Neuronal stem cell (in vitro differentiated cells): ENCODE results near the gene HARS1.

ENCODE experiments used
- DNase-seq: peaks from one replicate; pipeline ENCODE4 v3.0.0-alpha.2; 2013; ENCODE audit warnings: low spot score
- H2AFZ ChIP-seq: one replicate; pipeline ENCODE4 v1.6.1; 2013; ENCODE audit warnings: mild to moderate bottlenecking, low read length, inconsistent platforms
- H2AK5ac ChIP-seq: 2 replicates; pipeline ENCODE4 v1.6.1; 2013; ENCODE audit warnings: low read depth, mild to moderate bottlenecking, inconsistent platforms, low read length, moderate library complexity, mixed read lengths
- H2BK120ac ChIP-seq: 2 replicates; pipeline ENCODE4 v1.6.1; 2013; ENCODE audit warnings: low read depth, mild to moderate bottlenecking, inconsistent platforms, low read length, moderate library complexity, mixed read lengths
- H2BK12ac ChIP-seq: one replicate; pipeline ENCODE4 v1.6.1; 2013; ENCODE audit warnings: low read length, inconsistent platforms
- H2BK15ac ChIP-seq: 2 replicates; pipeline ENCODE4 v1.6.1; 2013; ENCODE audit warnings: mild to moderate bottlenecking, low read length, inconsistent platforms, mixed read lengths
- H2BK5ac ChIP-seq: one replicate; pipeline ENCODE4 v1.6.1; 2013; ENCODE audit warnings: inconsistent platforms, mild to moderate bottlenecking, low read length, moderate library complexity
- H3K14ac ChIP-seq: one replicate; pipeline ENCODE4 v1.6.1; 2013; ENCODE audit warnings: low read length, inconsistent platforms
- H3K18ac ChIP-seq: 2 replicates; pipeline ENCODE4 v1.6.1; 2013; ENCODE audit warnings: low read length, inconsistent platforms
- H3K23ac ChIP-seq: 2 replicates; pipeline ENCODE4 v1.6.1; 2013; ENCODE audit warnings: low read depth, mild to moderate bottlenecking, mixed read lengths, low read length, inconsistent platforms; ENCODE audit not compliant: poor library complexity
- H3K27ac ChIP-seq: replicated peaks from 3 replicates; pipeline ENCODE4 v1.5.1; 2013; ENCODE audit warnings: low read length, inconsistent platforms
- H3K27me3 ChIP-seq, 3 experiments: 2 replicates each; pipeline ENCODE4 v1.6.1; 2013; ENCODE audit warnings: low read length in 3 of 3, mild to moderate bottlenecking in 2 of 3, inconsistent platforms in 1 of 3, low read depth in 1 of 3, mixed read lengths in 1 of 3, moderate library complexity in 1 of 3; ENCODE audit not compliant: control insufficient read depth in 3 of 3, insufficient read depth in 3 of 3
- H3K36me3 ChIP-seq, 2 donors: replicated peaks in 1 of 2; 2 replicates each; pipeline ENCODE4 v1.6.1; 2013; ENCODE audit warnings: low read length in 2 of 2; ENCODE audit not compliant: control insufficient read depth in 2 of 2, insufficient read depth in 2 of 2
- H3K4ac ChIP-seq: 2 replicates; pipeline ENCODE4 v1.6.1; 2013; ENCODE audit warnings: inconsistent platforms, mild to moderate bottlenecking, low read length, moderate library complexity
- H3K4me1 ChIP-seq, 2 donors: 1 replicate in 1 of 2; 2 replicates in 1 of 2; pipeline ENCODE4 v1.6.1; 2013; ENCODE audit warnings: low read length in 2 of 2, low read depth in 1 of 2; ENCODE audit not compliant: control insufficient read depth in 2 of 2, insufficient read depth in 1 of 2
- H3K4me2 ChIP-seq: one replicate; pipeline ENCODE4 v1.6.1; 2013; ENCODE audit warnings: mild to moderate bottlenecking, low read length, inconsistent platforms; ENCODE audit not compliant: insufficient read depth, poor library complexity, severe bottlenecking
- H3K4me3 ChIP-seq, 2 donors: 2 replicates each; pipeline ENCODE4 v1.5.1; 2013; ENCODE audit warnings: low read length in 2 of 2, mild to moderate bottlenecking in 2 of 2, inconsistent platforms in 1 of 2, moderate library complexity in 1 of 2
- H3K79me1 ChIP-seq: one replicate; pipeline ENCODE4 v1.6.1; 2013; ENCODE audit warnings: low read depth, mild to moderate bottlenecking, inconsistent platforms, low read length, moderate library complexity
- H3K9ac ChIP-seq: one replicate; pipeline ENCODE4 v1.6.1; 2013; ENCODE audit warnings: mild to moderate bottlenecking, low read depth, low read length, inconsistent platforms; ENCODE audit not compliant: poor library complexity
- H3K9me3 ChIP-seq, 2 donors: replicated peaks in 1 of 2; 2 replicates each; pipeline versions ENCODE3 to v1.6.1; 2013; ENCODE audit warnings: low read length in 2 of 2, mild to moderate bottlenecking in 2 of 2, inconsistent platforms in 1 of 2, low read depth in 1 of 2, mixed read lengths in 1 of 2, moderate library complexity in 1 of 2; ENCODE audit not compliant: control insufficient read depth in 2 of 2, insufficient read depth in 1 of 2
- H4K8ac ChIP-seq: one replicate; pipeline ENCODE4 v1.6.1; 2013; ENCODE audit warnings: low read depth, mild to moderate bottlenecking, inconsistent platforms, low read length, moderate library complexity
- H4K91ac ChIP-seq: one replicate; pipeline ENCODE4 v1.6.1; 2013; ENCODE audit warnings: low read length, low read depth, mild to moderate bottlenecking, inconsistent platforms; ENCODE audit not compliant: poor library complexity
- WGBS, 2 donors: extraction: QIAGEN DNeasy Blood & Tissue Kit; methylation state at CpG; one replicate each; pipeline ENCODE4 v1.1.7; 2013; ENCODE audit warnings: missing lambda C conversion rate in 2 of 2, mixed read lengths in 1 of 2; ENCODE audit not compliant: insufficient read length in 2 of 2, insufficient replicate concordance in 1 of 2; ENCODE audit errors: extremely low coverage in 2 of 2; 5-methylcytosine and 5-hydroxymethylcytosine counted together

The HARS1 gene

GRCh38 chr5:140635291-140636257, 55.6 kb downstream of the HARS1 start:
- no peak overlapping the region for H3K23ac ChIP-seq
- no peak overlapping the region for H2AK5ac ChIP-seq
- H2BK5ac ChIP-seq = no peak overlapping the region
- no peak overlapping the region for H4K8ac ChIP-seq
- peaks cover 0 to 9% of the 10 kb centered on the region in 2 donors for H3K9me3 ChIP-seq
- no peak overlapping the region for H3K4me3 ChIP-seq
- no CpG with 5 or more reads among the region's 8 CpGs for WGBS, 2 donors
- no peak for DNase-seq
- H3K9ac ChIP-seq = no peak overlapping the region
- no peak overlapping the region for H2AFZ ChIP-seq
- no peak overlapping the region for H3K4ac ChIP-seq
- peaks cover 0 to 3% of the 10 kb centered on the region in 2 donors for H3K36me3 ChIP-seq
- no peaks in the 10 kb centered on the region for H3K27me3 ChIP-seq
- no peak overlapping the region for H3K27ac ChIP-seq
- H3K18ac ChIP-seq = no peak overlapping the region
- no peak overlapping the region for H2BK120ac ChIP-seq
- no peak overlapping the region for H2BK12ac ChIP-seq
- peaks cover 6% of the 10 kb centered on the region for H3K79me1 ChIP-seq
- H2BK15ac ChIP-seq = no peak overlapping the region
- H3K4me1 ChIP-seq = peaks cover 2 to 5% of the 10 kb centered on the region in 2 donors
- no peak overlapping the region for H3K14ac ChIP-seq
- H4K91ac ChIP-seq = no peak overlapping the region
- no peak overlapping the region for H3K4me2 ChIP-seq

GRCh38 chr5:140634103-140634502, 57.1 kb downstream of the HARS1 start:
- Histone ChIP-seq H2AFZ (no peak overlapping the region), H3K27me3 (no peaks in the 10 kb centered on the region), H3K4me1 (no peaks in the 10 kb centered on the region), H3K36me3 (no peaks in the 10 kb centered on the region), H3K4ac (no peak overlapping the region), H2AK5ac (no peak overlapping the region), H3K79me1 (no peaks in the 10 kb centered on the region), H2BK12ac (no peak overlapping the region), H3K4me2 (no peak overlapping the region), H3K4me3 (no peak overlapping the region), H3K23ac (no peak overlapping the region), H3K9me3 (peaks cover 0 to 9% of the 10 kb centered on the region in 2 donors), H2BK5ac (no peak overlapping the region), H3K18ac (no peak overlapping the region), H3K27ac (no peak overlapping the region), H3K14ac (no peak overlapping the region), H3K9ac (no peak overlapping the region), H4K91ac (no peak overlapping the region), H2BK120ac (no peak overlapping the region), H4K8ac (no peak overlapping the region), H2BK15ac (no peak overlapping the region)
- WGBS, 2 donors = no CpG with 5 or more reads among the region's 3 CpGs
- DNase-seq = no peak

- Histone ChIP-seq H3K4ac (no peak overlapping the region), H3K79me1 (no peaks in the 10 kb centered on the region), H3K4me3 (no peak overlapping the region), H4K91ac (no peak overlapping the region), H3K27me3 (no peaks in the 10 kb centered on the region), H3K9ac (no peak overlapping the region), H3K14ac (no peak overlapping the region), H2BK12ac (no peak overlapping the region), H3K23ac (no peak overlapping the region), H3K27ac (no peak overlapping the region), H3K36me3 (no peaks in the 10 kb centered on the region), H3K4me2 (no peak overlapping the region), H2AFZ (no peak overlapping the region), H2AK5ac (no peak overlapping the region), H3K9me3 (peaks cover 3 to 9% of the 10 kb centered on the region in 2 donors), H2BK15ac (no peak overlapping the region), H2BK120ac (no peak overlapping the region), H3K4me1 (no peaks in the 10 kb centered on the region), H2BK5ac (no peak overlapping the region), H4K8ac (no peak overlapping the region), H3K18ac (no peak overlapping the region)
- no CpG with 5 or more reads among the region's 2 CpGs for WGBS, 2 donors
- DNase-seq = no peak
Observed at GRCh38 chr5:140633501-140633900, 57.7 kb downstream of the HARS1 start.

- Histone ChIP-seq H3K27me3 (no peaks in the 10 kb centered on the region), H2BK12ac (no peak within 1 kb of the TSS), H3K9ac (no peak within 1 kb of the TSS), H2BK15ac (no peak within 1 kb of the TSS), H2BK120ac (no peak within 1 kb of the TSS), H2AFZ (peak within 1 kb of the TSS; percentile 13), H4K8ac (no peak within 1 kb of the TSS), H2BK5ac (no peak within 1 kb of the TSS), H3K18ac (no peak within 1 kb of the TSS), H3K14ac (no peak within 1 kb of the TSS), H3K4me2 (no peak within 1 kb of the TSS), H3K4me3 (no peak within 1 kb of the TSS), H3K79me1 (no peaks in the 10 kb centered on the region), H3K4ac (no peak within 1 kb of the TSS), H3K4me1 (no peaks in the 10 kb centered on the region), H3K27ac (no peak within 1 kb of the TSS), H3K9me3 (peaks cover 8 to 9% of the 10 kb centered on the region in 2 donors), H3K23ac (no peak within 1 kb of the TSS), H4K91ac (no peak within 1 kb of the TSS), H2AK5ac (peak within 1 kb of the TSS; percentile 68), H3K36me3 (no peaks in the 10 kb centered on the region)
- no CpG with 5 or more reads among the region's 16 CpGs for WGBS, 2 donors
- no peak for DNase-seq
Observed at GRCh38 chr5:140633021-140633471, 58.1 kb downstream of the HARS1 start, which contains the start of gene CD14. Gene CD14, minus strand, starts transcription at chr5:140633175. Its CDS starts 104 bp downstream, at chr5:140633071.
